Activated CD4-positive, alpha-beta T cell treated with anti-CD3 and anti-CD28 coated beads, Interleukin-2, amount 50 U/mL, for 1 hour (primary cell): ENCODE results near the gene HOXD3.

Experiments used
- DNase-seq: peaks from one replicate; pipeline ENCODE4 v3.0.0-alpha.2; 2020

The HOXD3 gene

DNA sequence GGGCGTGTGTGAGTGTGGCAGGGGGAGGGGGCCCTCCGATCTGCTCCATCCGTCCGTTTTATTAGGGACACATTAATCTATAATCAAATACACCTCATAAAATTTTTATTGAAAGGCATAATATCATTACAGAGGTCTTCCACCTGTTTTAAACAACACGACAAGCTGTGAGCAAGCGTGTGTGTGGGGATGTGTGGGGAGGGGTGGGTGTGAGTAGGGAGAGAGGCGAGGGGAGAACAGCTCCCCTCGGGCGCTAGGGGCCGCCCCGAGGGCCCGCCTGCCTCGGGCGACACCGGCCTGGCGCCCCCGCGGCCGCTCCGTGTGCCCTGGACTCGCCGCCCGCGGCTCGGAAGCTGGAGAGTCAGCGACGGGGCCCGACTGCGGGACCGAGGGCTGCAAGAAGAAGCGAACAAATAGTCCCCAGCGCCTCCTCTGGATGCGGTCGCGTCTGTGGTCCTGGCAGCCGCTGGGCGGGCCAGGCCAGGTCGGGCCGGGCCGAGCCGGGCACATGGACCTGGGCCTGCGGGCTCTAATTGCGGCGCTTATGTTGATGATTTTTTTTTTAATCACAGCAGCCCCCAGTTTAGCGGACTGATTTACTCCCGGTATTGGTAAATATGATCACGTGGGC lies 34.9 kb upstream of the HOXD3 start:
- no peak for DNase-seq

DNA sequence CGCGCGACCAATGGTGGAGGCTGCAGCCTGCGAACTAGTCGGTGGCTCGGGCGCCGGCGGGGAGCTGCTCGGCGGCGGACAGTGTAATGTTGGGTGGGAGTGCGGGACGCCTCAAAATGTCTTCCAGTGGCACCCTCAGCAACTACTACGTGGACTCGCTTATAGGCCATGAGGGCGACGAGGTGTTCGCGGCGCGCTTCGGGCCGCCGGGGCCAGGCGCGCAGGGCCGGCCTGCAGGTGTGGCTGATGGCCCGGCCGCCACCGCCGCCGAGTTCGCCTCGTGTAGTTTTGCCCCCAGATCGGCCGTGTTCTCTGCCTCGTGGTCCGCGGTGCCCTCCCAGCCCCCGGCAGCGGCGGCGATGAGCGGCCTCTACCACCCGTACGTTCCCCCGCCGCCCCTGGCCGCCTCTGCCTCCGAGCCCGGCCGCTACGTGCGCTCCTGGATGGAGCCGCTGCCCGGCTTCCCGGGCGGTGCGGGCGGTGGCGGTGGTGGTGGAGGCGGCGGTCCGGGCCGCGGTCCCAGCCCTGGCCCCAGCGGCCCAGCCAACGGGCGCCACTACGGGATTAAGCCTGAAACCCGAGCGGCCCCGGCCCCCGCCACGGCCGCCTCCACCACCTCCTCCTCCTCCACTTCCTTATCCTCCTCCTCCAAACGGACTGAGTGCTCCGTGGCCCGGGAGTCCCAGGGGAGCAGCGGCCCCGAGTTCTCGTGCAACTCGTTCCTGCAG lies 34.3 kb upstream of the HOXD3 start, which contains the start of gene HOXD9:
Gene HOXD9 (plus strand): TSS at position 37 of the 728 bp plus-strand sequence. CDS start 50 bp downstream, at position 87.
- no peak for DNase-seq

DNA sequence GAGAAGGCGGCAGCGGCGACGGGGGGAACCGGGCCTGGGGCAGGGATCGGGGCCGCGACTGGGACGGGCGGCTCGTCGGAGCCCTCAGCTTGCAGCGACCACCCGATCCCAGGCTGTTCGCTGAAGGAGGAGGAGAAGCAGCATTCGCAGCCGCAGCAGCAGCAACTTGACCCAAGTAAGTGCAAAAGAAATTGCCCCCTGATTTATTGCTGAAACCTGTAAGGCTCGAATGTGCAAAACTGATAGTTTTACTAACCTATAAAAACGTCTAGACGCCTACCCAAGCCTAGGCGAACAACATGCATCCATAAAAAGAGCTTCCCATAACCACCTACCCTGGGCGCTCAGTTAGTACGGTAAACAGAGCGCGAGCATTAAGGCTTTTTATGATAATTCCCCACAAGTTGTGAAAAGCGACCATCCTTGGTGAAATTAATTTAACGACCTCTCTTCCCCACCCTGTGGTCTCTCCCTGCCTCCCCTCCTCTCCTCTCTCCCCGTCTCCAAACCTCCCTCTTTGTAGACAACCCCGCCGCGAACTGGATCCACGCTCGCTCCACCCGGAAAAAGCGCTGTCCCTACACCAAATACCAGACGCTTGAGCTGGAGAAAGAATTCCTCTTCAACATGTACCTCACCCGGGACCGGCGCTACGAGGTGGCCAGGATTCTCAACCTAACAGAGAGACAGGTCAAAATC lies 33.5 kb upstream of the HOXD3 start:
- DNase-seq, result no peak

DNA sequence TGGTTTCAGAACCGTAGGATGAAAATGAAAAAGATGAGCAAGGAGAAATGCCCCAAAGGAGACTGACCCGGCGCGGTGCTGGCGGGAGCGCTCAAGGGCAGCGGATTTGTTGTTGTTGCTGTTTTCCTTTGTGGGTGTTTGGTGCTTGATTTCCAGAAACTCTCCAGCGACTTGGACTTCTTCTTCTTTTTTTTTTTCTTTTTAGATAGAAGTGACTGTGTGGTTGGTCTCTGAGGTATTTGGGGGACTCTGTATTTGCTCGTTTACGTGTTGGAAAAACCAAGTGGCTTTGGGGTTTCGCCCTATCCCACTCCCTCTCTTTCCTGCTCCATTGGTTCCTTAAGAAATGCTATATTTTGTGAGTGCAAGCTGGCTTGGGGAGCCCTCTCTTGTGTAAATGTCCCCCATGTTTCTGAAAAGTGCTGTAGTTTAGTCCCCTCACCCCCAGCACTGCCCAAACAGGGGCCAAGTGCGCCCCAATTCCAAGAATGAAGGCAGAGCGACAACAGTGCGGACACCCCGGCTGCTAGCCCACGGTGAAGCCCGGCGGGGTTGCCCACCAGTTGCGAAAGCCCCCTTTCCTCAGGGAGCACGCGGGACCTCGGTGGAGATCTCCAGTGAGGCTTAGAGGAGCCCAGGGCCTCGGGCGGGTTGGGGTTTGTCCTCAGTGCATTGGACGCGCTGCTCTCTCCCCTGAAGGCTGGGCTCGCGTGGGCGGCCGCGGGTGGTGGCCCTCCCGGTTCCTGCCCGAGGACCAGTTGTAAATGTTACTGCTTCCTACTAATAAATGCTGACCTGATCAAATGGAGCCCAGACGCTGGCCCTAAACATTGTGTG lies 32.8 kb upstream of the HOXD3 start:
- no peak for DNase-seq

DNA sequence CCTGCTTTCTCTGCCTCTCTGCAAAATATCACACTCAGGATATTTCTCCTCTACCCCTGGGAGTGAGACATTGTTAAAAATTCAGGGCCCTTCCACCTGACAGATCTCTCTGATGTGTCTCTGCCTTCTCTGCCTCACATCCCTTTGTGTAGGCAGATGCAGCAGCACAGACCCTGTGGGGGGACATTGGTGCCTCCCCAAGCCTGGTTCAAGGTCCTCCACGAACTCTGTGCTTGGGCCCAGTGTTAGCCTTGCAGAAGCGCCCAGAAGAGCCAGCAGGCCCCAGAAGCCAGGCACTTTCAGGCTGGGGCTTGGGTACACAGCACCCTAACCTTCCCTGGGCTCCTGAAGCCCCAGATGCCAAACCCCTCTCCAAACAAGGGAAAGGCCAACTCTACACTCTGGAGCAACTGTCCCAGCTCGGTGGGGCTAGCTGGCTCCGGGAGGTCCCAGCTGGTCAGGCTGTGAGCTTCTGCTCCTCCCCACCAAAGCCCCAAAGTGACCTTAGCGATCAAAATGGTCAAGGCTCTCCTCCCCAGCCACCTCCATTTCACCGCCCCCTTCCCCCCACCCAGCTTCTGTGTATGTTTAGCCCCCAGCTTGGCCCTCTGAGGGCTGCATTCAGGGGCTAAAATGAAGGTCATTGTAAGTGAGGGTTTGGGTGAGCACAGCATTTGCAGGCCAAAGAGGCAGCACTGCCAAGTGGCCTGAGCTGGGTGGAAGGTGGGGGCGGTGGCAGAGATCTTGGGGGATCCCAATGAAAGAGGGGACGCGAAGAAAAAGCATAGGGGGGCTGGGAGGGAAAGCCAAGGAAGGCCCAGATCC lies 31.9 kb upstream of the HOXD3 start:
- no peak for DNase-seq

DNA sequence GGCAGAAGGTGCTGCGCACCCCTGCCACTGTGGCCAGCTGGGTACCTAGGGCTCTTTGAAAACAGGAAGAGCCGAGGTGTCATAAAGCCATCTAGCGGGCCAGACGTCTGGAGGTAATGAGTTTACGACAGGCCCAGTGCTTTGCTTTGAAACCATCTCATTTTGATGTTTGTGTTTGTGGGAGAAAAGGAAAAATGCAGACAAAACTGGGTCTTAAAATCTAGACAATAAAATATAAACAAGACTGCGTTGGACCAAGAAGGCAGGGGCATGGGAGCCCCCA lies 31.4 kb upstream of the HOXD3 start:
- DNase-seq, result no peak

DNA sequence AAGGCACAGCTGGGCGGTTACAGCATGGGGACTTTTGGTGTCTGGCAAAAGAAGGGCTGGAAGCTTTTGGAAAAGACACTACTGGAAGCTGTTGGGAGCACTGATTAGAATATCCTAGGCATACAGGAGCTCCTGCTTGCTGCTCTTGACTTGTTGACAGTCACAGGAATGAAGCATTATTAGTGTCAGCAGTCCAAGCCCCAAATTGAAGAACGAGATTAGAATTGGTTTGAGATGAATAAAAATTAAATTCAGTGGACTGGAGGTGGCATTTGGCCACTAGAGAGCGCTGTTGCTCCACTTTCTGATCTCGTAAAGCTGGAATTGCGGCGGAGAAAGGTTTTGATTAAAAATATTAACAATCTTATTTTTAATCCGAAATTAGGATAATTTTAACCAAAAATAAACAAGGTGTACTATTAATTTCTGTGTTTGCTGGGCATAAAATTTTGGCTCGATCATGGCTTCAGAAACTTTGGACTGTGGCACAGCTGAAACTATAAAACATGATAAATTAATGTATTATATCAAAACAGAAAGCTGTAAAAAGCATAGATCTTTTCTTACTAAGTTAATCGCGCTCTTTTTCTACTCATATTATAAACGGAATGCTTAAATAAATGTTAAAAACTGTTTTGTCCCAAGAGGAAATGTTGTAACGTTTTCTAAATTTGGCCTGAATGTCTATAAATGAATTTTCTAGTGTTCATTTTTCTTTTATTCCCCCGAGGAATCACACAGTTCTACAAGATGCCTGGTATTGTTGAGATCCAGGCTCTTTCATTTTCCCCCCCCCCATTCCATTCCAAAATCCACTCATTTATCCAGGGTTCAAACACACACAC lies 30.0 kb upstream of the HOXD3 start:
- peak; percentile 72 for DNase-seq

DNA sequence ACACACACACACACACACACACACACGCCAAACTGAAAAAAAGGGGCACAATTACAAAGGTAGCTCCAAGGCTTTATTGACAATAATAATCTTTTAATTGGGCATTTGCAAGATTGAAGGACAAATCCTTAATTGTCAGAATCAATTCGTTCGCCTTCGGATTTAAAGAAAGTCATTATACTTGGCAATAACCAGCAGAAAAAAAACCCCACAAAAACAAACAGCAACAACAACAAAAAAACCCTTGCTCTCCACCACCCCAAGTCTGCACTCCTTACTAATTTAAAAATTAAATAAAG lies 29.4 kb upstream of the HOXD3 start:
- no peak for DNase-seq

DNA sequence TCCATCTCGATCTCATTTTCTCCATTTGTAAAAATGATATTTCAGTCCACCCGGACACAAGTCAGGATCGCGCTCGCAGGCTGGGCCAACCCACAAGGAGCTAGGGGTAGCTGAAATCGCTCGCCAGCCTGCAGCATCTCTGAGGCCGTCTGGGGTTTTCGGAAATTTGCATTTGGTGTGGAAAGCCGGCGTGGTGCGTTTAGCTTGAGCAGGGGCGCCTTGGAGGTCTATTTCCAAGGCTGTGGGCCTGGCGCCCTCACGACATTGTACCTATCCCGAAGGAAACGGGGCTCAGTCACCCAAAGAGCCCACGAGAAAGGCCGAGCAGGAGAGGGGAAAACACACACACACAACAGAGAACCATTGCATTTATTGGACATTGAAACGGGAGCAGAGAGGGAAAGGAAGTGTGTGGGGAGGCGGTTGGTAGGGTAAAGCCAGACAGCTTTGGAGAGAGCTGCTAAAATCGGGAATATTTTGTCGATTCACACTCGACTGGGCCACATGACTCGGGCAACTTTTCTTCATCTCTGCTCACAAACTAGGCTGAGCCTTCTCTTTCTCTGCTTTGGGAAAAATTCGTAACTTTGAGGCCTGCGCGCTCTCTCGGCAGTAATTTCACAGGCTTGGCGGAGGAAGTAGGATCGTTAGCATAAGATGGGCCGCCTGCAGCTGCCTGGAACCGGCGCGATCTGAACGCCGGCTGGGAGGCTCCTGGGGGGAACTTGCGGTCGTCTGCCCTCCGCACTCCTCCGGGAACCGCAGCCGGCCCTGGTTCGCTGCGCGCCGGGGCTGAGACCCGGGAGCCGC lies 28.7 kb upstream of the HOXD3 start:
- DNase-seq, result no peak

DNA sequence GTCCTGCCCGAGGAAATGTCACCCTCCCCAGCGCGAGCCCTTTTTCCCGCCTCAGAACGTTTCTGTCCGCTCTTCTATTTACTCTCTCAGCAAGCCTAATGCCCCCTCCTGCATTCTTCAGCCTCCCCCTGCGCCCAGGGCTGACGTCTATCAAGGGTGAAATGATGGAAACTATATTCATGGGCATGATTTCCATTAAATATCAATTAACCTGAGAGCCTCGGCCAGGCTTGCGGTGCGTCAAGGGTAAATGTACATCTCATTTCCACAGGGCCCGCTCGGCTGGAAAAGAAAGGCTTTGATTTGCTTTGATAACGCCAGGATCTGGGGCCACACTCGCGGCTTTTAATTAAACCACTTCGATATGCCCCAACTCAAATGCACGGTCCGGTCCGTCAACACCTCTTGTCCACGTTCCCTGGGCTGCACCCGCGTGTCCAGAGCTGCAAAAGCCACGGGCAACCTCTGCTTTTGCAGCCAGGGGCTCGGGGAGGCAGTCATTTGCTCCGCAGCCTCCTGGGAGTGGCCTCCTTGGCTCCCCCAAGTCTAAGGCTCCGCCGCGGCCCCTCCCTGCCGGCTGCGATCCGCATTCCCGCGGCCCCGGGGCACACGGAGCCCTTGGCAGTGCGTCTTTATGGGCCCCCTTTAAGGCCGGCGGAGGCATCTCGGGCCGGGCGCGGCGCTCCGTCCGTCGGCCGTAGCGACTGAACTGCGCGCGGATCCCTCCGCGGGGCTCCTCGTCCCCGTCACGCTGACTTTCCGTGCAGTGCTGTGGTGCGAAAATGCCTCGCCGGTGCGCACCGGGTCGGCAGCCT lies 27.9 kb upstream of the HOXD3 start, which contains the start of gene HOXD8:
Gene HOXD8 (plus strand): TSS at position 724 of the 815 bp plus-strand sequence. CDS start 662 bp downstream, outside the sequence.
- no peak for DNase-seq

DNA sequence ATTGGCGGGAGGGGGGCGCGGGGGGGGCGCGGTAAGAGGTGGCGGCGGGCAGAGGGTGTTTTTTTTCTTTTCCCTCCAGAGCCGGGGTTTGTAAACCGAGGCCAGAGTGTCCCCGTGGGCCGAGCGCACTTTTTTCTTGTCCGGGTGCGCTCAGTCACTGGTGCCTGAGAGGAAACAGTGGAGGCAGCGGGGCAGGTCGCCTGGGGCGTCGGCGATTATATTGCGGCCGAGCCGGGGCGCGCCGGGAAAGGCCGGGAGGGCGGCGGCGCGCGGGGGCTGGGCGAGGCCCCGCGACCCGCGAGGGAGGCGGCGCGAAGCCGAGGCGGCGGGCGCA lies 27.3 kb upstream of the HOXD3 start:
- no peak for DNase-seq

DNA sequence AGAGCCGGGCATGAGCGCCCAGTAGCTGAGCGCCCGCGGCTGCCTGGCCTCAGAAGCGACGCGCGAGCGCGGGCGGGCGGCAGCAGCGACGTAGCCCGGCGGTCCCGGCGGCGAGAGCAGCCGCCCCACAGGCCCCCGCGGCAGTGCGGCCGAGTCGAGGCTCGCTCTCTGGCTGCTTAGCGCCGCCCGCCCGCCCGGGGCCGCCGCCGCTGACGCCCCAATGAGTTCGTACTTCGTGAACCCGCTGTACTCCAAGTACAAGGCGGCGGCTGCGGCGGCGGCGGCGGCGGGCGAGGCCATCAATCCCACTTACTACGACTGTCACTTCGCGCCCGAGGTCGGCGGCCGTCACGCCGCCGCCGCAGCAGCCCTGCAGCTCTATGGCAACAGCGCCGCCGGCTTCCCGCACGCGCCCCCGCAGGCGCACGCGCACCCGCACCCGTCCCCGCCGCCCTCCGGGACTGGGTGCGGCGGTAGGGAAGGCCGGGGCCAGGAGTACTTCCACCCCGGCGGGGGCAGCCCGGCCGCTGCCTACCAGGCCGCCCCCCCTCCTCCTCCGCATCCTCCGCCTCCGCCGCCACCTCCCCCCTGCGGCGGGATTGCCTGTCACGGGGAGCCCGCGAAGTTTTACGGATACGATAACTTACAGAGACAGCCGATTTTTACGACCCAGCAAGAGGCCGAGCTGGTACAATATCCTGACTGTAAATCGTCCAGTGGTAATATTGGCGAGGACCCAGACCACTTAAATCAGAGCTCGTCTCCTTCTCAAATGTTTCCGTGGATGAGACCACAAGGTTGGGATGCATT lies 26.8 kb upstream of the HOXD3 start:
- no peak for DNase-seq

DNA sequence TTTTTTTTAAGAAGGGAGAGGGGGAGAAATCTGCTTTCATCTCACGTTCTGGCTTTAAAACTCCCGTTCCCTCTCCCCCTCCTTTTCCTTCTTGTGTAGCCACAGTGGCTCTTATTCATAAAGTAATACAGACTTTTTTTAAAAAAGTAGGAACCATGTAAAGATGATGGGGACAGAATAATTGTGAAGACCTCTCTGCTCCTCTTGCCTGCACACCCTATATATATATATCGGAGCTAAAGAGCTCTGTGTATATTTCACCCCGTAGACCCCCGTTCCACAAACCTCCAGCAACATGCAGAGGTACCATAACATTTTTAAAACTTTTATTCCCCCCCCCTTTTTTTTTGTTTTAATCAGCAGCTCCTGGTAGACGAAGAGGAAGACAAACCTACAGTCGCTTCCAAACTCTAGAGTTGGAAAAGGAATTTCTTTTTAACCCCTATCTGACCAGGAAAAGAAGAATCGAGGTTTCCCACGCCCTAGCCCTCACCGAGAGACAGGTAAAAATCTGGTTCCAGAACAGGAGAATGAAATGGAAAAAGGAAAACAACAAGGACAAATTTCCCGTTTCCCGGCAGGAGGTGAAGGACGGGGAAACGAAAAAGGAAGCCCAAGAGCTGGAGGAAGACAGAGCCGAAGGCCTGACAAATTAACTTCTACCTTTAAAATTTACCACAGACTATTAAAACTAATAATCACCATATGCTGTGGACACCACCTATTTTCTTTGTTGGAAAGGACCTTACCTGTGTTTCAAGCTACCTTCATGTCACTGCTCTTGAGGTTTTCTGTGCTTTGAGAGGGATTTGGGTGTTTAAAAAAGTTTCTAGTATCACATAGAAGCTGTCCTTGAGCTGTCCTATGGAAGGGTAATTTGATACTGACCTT lies 25.9 kb upstream of the HOXD3 start:
- DNase-seq, result no peak

DNA sequence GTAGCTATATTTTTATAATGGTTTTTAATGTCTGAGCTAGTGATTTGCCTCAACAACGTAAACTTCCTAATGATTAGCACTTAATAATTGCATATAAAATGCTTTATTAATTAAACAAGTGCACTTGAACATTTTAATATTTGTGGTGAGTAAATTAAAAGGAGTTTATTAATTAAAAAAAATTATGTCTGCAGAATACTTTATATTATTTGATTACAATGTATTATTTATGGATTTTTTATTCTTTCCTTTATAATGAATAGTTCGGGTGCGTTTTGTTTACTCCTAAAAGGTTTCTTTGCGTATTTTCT lies 25.3 kb upstream of the HOXD3 start:
- DNase-seq, result no peak

DNA sequence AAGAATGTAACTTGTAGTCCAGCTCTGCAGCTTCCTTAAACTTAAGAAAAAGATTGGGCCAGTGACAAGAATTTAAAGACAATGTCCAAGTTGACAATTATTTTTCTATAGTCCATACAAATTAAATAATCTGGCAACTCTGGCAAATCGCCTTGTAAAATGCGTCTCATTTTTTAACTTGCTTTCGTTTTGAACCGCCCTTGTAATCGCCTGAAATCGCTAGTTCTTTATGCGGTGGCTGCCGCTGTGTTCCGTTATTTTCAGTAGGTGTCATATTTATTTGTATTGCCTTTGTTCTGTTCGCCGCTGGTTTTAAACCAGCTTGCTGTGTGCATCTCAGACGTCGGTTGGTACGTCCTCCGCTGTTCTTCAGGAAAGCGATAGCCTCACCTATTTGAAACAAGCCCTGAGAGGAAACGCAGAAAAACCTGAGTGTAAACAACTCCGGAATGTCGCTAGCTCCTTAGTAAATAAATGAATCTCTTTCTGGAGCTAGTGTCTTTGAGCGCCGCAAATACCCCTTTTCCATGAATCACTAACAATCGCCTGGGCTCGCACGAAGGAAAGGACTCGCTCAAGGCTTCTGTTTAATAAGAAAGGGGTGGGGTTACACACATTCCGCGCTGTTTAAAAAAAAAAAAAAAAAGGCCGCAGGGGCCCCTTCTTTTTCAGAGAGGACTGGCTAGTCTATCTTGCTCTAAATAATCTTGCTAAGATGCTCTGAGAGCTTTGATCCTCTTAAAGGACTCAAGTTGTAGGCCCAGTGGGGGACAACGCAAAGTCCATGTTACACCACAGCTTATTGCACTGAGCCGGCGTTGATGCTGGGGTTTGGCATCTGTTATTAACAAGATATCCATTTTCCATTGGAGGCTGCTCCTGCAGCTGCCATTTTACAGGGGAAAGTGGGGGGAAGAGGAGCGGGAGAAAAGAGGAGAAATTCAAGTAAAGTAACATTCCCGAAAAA lies 24.6 kb upstream of the HOXD3 start:
- DNase-seq, result no peak

DNA sequence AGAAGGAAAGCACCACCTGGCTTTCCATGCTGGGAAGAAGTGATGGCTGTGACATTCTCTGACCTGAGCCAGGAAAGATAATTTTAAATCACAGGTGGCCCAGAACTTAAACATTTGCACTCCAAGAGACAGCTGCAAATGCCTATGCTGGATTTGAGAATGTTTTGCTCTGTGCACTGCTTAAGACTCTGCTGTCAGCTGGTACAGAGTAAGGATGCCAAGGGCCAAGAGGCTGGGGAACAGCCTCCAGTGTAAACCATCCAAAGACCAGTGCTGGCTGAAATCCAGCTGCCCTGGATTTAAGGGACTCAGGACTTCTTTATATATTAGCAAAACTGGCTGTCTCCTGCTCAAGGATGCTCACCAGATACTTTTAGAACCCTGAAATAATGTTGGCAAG lies 23.7 kb upstream of the HOXD3 start:
- no peak for DNase-seq

DNA sequence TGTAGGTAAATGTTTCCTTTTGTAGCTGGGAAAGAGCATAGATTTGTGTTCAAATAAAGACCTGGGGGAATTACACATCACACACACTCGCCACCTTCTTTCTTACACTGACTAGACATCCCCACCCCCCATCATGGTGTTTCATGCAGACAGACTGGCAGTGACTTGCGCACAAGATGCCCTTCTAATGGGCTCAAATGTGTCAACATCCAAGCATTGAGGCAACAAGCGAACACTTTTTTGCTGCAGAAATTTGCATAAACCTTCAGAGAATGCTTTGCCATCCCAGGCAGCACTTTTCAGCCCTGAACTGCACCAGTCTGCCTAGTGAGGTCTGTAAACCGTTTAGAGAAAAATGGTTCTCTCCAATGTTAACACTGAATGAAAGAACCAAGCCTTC lies 23.1 kb upstream of the HOXD3 start:
- DNase-seq, result no peak
